ENCODE data around the gene SAMD11.

DNA sequence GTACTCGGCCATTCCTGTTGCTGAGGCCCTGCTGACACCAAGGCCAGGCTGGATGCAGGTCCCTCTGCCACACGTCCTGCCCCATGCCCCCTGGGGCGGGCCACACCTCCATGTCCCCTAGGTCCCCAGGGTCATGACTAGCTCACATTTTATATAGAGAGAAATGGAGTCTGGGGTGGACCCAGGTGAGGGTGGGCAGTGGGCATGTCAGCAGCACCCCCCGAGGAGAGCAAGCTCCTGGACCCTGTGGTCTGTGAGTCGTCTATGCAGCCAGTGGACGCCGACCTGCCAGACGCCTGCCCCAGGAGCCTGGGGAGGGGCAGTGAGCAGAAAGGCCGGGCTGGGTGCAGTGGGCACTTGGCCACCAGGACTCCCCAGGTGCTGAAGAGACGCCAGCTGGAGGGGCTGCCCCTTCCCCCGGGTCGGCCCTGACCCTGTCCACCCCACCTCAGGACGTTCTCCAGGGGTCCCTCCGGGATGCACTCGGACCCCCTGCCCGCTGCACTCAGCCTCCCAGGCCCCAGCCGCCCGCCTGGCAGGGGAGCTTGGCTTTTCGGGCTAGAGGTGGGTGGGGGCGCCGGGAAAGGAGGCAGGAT, 15.9 kb downstream of the SAMD11 start:
- TF ChIP-seq CTCF (conservative IDR thresholded peaks at IDR 0.05; ENCODE audit: low read length), result no peak
- TF ChIP-seq EZH2phosphoT487 (IDR thresholded peaks at IDR 0.05; ENCODE audit: borderline replicate concordance, low read depth, low read length), result no peak

Data from OCI-LY7 (cell line).